Measurements from ENCODE around the gene NFKB2. TPM values are rescaled to one million over a fixed set of nuclear protein-coding genes. Genes with fewer than 3 reads are reported as not detected.

The NFKB2 gene
- total and polyA plus RNA-seq, 4 donors: 34.6 to 114 (median 50.5) TPM

- Histone ChIP-seq H3K27me3 (ENCODE audit: control insufficient read depth in 3 of 3, insufficient read depth in 3 of 3, low read length in 2 of 3) (peaks cover 4 to 36% (median 5%) of the 10 kb centered on the region in 3 donors), H3K4me3 (no peak overlapping the region), H3K4me1 (ENCODE audit: control insufficient read depth in 5 of 5, insufficient read depth in 5 of 5, low read length in 5 of 5) (peaks cover 0 to 31% (median 10%) of the 10 kb centered on the region in 5 donors), H3K9me3 (ENCODE audit: control insufficient read depth in 4 of 4, insufficient read depth in 3 of 4, low read length in 3 of 4) (no peaks in the 10 kb centered on the region), H3K9ac (ENCODE audit: insufficient read depth in 1 of 2, low read length in 2 of 2) (peak overlapping the region in 1 of 2 donors; percentile 2), H3K36me3 (ENCODE audit: control insufficient read depth in 4 of 4, insufficient read depth in 4 of 4, low read length in 4 of 4) (no peaks in the 10 kb centered on the region), H3K27ac (ENCODE audit: low read depth in 1 of 2, low read length in 1 of 2) (no peak overlapping the region)
- TF ChIP-seq CTCF (IDR thresholded peaks at IDR 0.05; ENCODE audit: control extremely low read depth, extremely low read depth): no peak
- peak; percentile 49 for ATAC-seq (ENCODE audit: insufficient read depth, low FRiP score)
- 1% methylated on average over 78 to 103 of the region's 103 CpGs for WGBS, 2 donors
- peak; percentile 87 to 91 (median 88) for DNase-seq
Measured at GRCh38 chr10:102408728-102409603, 13.5 kb downstream of the NFKB2 start.

GRCh38 chr10:102409604-102410428 is 14.3 kb downstream of the NFKB2 start:
- DNase-seq (peak in 1 of 3 donors; percentile 45), ATAC-seq (ENCODE audit: insufficient read depth, low FRiP score) (no peak)
- peaks cover 0 to 31% (median 10%) of the 10 kb centered on the region in 5 donors for H3K4me1 ChIP-seq (ENCODE audit: control insufficient read depth in 5 of 5, insufficient read depth in 5 of 5, low read length in 5 of 5)
- WGBS, 2 donors: 29 to 38% methylated on average over 24 of the region's 24 CpGs
- H3K4me3 ChIP-seq: no peak overlapping the region
- H3K36me3 ChIP-seq (ENCODE audit: control insufficient read depth in 4 of 4, insufficient read depth in 4 of 4, low read length in 4 of 4): no peaks in the 10 kb centered on the region
- TF ChIP-seq CTCF (IDR thresholded peaks at IDR 0.05; ENCODE audit: control extremely low read depth, extremely low read depth): no peak
- H3K9ac ChIP-seq (ENCODE audit: insufficient read depth in 1 of 2, low read length in 2 of 2): peak overlapping the region in 1 of 2 donors; percentile 2
- H3K27ac ChIP-seq (ENCODE audit: low read depth in 1 of 2, low read length in 1 of 2): no peak overlapping the region
- no peaks in the 10 kb centered on the region for H3K9me3 ChIP-seq (ENCODE audit: control insufficient read depth in 4 of 4, insufficient read depth in 3 of 4, low read length in 3 of 4)
- H3K27me3 ChIP-seq (ENCODE audit: control insufficient read depth in 3 of 3, insufficient read depth in 3 of 3, low read length in 2 of 3): peaks cover 4 to 39% (median 5%) of the 10 kb centered on the region in 3 donors

- peaks cover 5 to 41% (median 7%) of the 10 kb centered on the region in 3 donors for H3K27me3 ChIP-seq (ENCODE audit: control insufficient read depth in 3 of 3, insufficient read depth in 3 of 3, low read length in 2 of 3)
- no peak overlapping the region for H3K27ac ChIP-seq (ENCODE audit: low read depth in 1 of 2, low read length in 1 of 2)
- peaks cover 0 to 31% (median 10%) of the 10 kb centered on the region in 5 donors for H3K4me1 ChIP-seq (ENCODE audit: control insufficient read depth in 5 of 5, insufficient read depth in 5 of 5, low read length in 5 of 5)
- 1 to 3% methylated on average over 41 to 48 of the region's 48 CpGs for WGBS, 2 donors
- peak; percentile 71 to 80 (median 73) for DNase-seq
- H3K36me3 ChIP-seq (ENCODE audit: control insufficient read depth in 4 of 4, insufficient read depth in 4 of 4, low read length in 4 of 4): no peaks in the 10 kb centered on the region
- H3K4me3 ChIP-seq: no peak overlapping the region
- H3K9ac ChIP-seq (ENCODE audit: insufficient read depth in 1 of 2, low read length in 2 of 2): no peak overlapping the region
- TF ChIP-seq CTCF (IDR thresholded peaks at IDR 0.05; ENCODE audit: control extremely low read depth, extremely low read depth): no peak
- no peaks in the 10 kb centered on the region for H3K9me3 ChIP-seq (ENCODE audit: control insufficient read depth in 4 of 4, insufficient read depth in 3 of 4, low read length in 3 of 4)
- no peak for ATAC-seq (ENCODE audit: insufficient read depth, low FRiP score)
Measured at GRCh38 chr10:102410429-102411073, 15.0 kb downstream of the NFKB2 start.

All from lung (tissue), 12 donors.